GM12878 (cell line): Measurements from ENCODE around the gene ZBTB22. TPM values are rescaled to one million over a fixed set of nuclear protein-coding genes. Genes with fewer than 3 reads are reported as not detected.

Source experiments
- CREM ChIP-seq: IDR thresholded peaks from 2 replicates; pipeline ENCODE4 v1.6.1; 2014; ENCODE audit warnings: antibody characterized with exemption, low read depth
- E2F4 ChIP-seq: IDR thresholded peaks from 2 replicates; pipeline ENCODE4 v1.6.1; 2012; ENCODE audit warnings: low read depth, low read length, improper control_type of control experiment
- E2F8 ChIP-seq: fragments of 450-650 bp; IDR thresholded peaks from 2 replicates; pipeline ENCODE4 v1.6.1; 2018; ENCODE audit warnings: mild to moderate bottlenecking, low read depth, moderate library complexity; ENCODE audit not compliant: partially characterized antibody
- EZH2 ChIP-seq: IDR thresholded peaks from 2 replicates; pipeline ENCODE4 v1.6.1; 2012; ENCODE audit warnings: low read depth, mild to moderate bottlenecking, control low read depth, inconsistent platforms, low read length, borderline replicate concordance; ENCODE audit not compliant: control insufficient read depth
- FOXK2 ChIP-seq: fragments of 450-650 bp; IDR thresholded peaks from 2 replicates; pipeline ENCODE4 v1.6.1; 2017; ENCODE audit warnings: mild to moderate bottlenecking, moderate library complexity
- GABPA ChIP-seq: IDR thresholded peaks from 2 replicates; pipeline ENCODE4 v1.6.1; 2014; ENCODE audit warnings: antibody characterized with exemption, low read depth, mild to moderate bottlenecking, inconsistent platforms
- GATAD2B ChIP-seq: fragments of 450-650 bp; conservative IDR thresholded peaks from 2 replicates; pipeline ENCODE4 v1.6.1; 2017; ENCODE audit warnings: low read depth, mild to moderate bottlenecking, moderate library complexity
- MXI1 ChIP-seq: fragments of 150-350 bp; IDR thresholded peaks from 2 replicates; pipeline ENCODE4 v1.6.1; 2011; ENCODE audit warnings: low read depth, mild to moderate bottlenecking, inconsistent platforms, low read length, improper control_type of control experiment
- MYC ChIP-seq: IDR thresholded peaks from 2 replicates; pipeline ENCODE4 v1.6.1; 2011; ENCODE audit warnings: mild to moderate bottlenecking, low read length, moderate library complexity, inconsistent platforms; ENCODE audit not compliant: insufficient read depth, insufficient replicate concordance, insufficient read length, severe bottlenecking
- NFIC ChIP-seq: IDR thresholded peaks from 2 replicates; pipeline ENCODE4 v1.6.1; 2012; ENCODE audit warnings: low read depth, mild to moderate bottlenecking, inconsistent platforms, low read length, moderate library complexity
- NFYB ChIP-seq: IDR thresholded peaks from 2 replicates; pipeline ENCODE4 v1.6.1; 2011; ENCODE audit warnings: low read depth, mild to moderate bottlenecking, low read length, improper control_type of control experiment, moderate library complexity; ENCODE audit not compliant: insufficient read depth
- POLR2AphosphoS2 ChIP-seq: IDR thresholded peaks from 2 replicates; pipeline ENCODE4 v1.6.1; 2011; ENCODE audit warnings: low read depth, mild to moderate bottlenecking, low read length, improper control_type of control experiment, moderate library complexity
- RELB ChIP-seq: fragments of 450-650 bp; IDR thresholded peaks from 2 replicates; pipeline ENCODE4 v1.6.1; 2017; ENCODE audit warnings: low read depth, mild to moderate bottlenecking, moderate library complexity
- SMAD5 ChIP-seq: IDR thresholded peaks from 2 replicates; pipeline ENCODE4 v1.6.1; 2016; ENCODE audit warnings: antibody characterized with exemption, low read depth
- ZBTB40 ChIP-seq: fragments of 450-650 bp; IDR thresholded peaks from 2 replicates; pipeline ENCODE4 v1.6.1; 2016; ENCODE audit warnings: mild to moderate bottlenecking, moderate library complexity, borderline replicate concordance
- ZZZ3 ChIP-seq: IDR thresholded peaks from 2 replicates; pipeline ENCODE4 v1.6.1; 2011; ENCODE audit warnings: low read depth; ENCODE audit not compliant: control insufficient read depth, insufficient read length
- polyA plus RNA-seq, 11 experiments: library from polyadenylated mRNA; depleted of rRNA in 4 of 11; unstranded in 6 of 11; stranded (reverse) in 5 of 11; fragments of >200 nt; fragmentation: Nextera tagmentation in 4 of 11; fragmentation: Illumina TruSeq in 1 of 11; extraction: Ambion mirVana in 4 of 11; extraction: Trizol in 1 of 11; gene quantifications; 1 replicate in 1 of 11; 2 replicates in 10 of 11; pipeline versions ENCODE4 v1.2.1 to v1.2.3, GENCODE V29; 2011 to 2016; ENCODE audit warnings: inconsistent platforms in 2 of 11, missing spikeins in 2 of 11, low read depth in 1 of 11
- total RNA-seq, 4 experiments: library from RNA; depleted of rRNA in 3 of 4; stranded (reverse); fragments of >200 nt in 3 of 4; fragmentation: Illumina TruSeq in 1 of 4; extraction: Trizol in 1 of 4; gene quantifications; 2 replicates each; pipeline versions ENCODE4 v1.2.1 to v1.2.3, GENCODE V29; 2013 to 2021

The ZBTB22 gene
- total and polyA plus RNA-seq, 10 of the 15 experiments (the other 5 are each of a cell fraction or from before 2014, with no cell fraction given): 0.11 to 9.9 (median 4.8) TPM

- TF ChIP-seq EZH2 (no peak), MYC (peak; percentile 76), MXI1 (peak; percentile 99), E2F4 (no peak), SMAD5 (0 out of 2 replicates have a peak, but pooled peaks have one; percentile 23), E2F8 (peak; percentile 94), RELB (peak; percentile 84), GABPA (peak; percentile 100), NFIC (peak; percentile 49; the same call in 1 of the 2 replicates), NFYB (peak; percentile 89), CREM (peak; percentile 69; the same call in 1 of the 2 replicates), ZZZ3 (no peak), POLR2AphosphoS2 (peak; percentile 73; the same call in 1 of the 2 replicates), GATAD2B (peak; percentile 10; the same call in 1 of the 2 replicates), FOXK2 (peak; percentile 91), ZBTB40 (peak; percentile 99)
Observed at GRCh38 chr6:33288921-33289783, 28.4 kb downstream of the ZBTB22 start, which contains the start of the genes PFDN6 and WDR46 (continued).
